Right atrium auricular region (tissue), 2 donors: ENCODE data around the gene IL36A. TPM values are rescaled to one million over a fixed set of nuclear protein-coding genes. Genes with fewer than 3 reads are reported as not detected.

Experiments used
- DNase-seq: peaks from one replicate; pipeline ENCODE4 v3.0.0-alpha.2; 2019; ENCODE audit warnings: low spot score
- H3K27ac ChIP-seq, 2 donors: fragments of 200-600 bp; sonication (generic); 1 replicate in 1 of 2; 2 replicates in 1 of 2; pipeline ENCODE4 v1.5.1; 2016 to 2019
- H3K27me3 ChIP-seq, 2 donors: fragments of 200-600 bp; sonication (generic); one replicate each; pipeline versions ENCODE4 v1.5.1 to v1.6.0; 2017 to 2019
- H3K36me3 ChIP-seq: fragments of 200-600 bp; sonication (generic); one replicate; pipeline ENCODE4 v1.5.1; 2016
- H3K4me1 ChIP-seq, 2 donors: fragments of 200-600 bp; sonication (generic); one replicate each; pipeline versions ENCODE4 v1.5.1 to v1.6.0; 2017 to 2019
- H3K4me3 ChIP-seq, 2 donors: fragments of 200-600 bp; sonication (generic); 1 replicate in 1 of 2; 2 replicates in 1 of 2; pipeline ENCODE4 v1.5.1; 2017 to 2019; ENCODE audit warnings: mild to moderate bottlenecking in 1 of 2, moderate library complexity in 1 of 2
- H3K9me3 ChIP-seq, 2 donors: fragments of 200-600 bp; sonication (generic); one replicate each; pipeline ENCODE4 v1.5.1; 2019
- total RNA-seq, 2 donors: library from RNA; depleted of rRNA; stranded (reverse); fragments of >200 nt; gene quantifications; one replicate each; pipeline ENCODE4 v1.1.0, GENCODE V29; 2016
- TF ChIP-seq, protein P1 (sequence below), 2 donors: fragments of 200-600 bp; sonication (generic); IDR thresholded peaks; one replicate each; pipeline ENCODE4 v1.5.1; 2019; ENCODE audit warnings: antibody characterized with exemption in 2 of 2

The IL36A gene
- total RNA-seq, 2 donors from 2014 or later, result not detected

DNA sequence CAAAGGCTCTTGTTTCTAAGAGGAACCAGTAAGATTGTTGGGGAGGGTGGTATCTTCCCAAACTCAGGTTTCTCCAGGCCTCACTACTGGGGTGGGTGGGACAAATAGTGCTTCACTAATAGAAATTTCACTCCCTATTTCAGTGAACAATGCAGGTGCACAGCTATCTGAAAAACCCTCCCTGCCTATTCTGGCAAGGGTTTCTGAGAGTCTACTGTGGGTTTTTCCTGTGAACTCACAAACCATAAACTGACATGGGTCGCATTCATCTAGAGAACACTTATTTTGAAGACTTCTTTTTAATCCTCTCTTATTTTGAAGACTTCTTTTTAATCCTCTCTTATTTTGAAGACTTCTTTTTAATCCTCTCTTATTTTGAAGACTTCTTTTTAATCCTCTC is 4.4 kb downstream of the IL36A start:
- TF ChIP-seq, protein P1, sequence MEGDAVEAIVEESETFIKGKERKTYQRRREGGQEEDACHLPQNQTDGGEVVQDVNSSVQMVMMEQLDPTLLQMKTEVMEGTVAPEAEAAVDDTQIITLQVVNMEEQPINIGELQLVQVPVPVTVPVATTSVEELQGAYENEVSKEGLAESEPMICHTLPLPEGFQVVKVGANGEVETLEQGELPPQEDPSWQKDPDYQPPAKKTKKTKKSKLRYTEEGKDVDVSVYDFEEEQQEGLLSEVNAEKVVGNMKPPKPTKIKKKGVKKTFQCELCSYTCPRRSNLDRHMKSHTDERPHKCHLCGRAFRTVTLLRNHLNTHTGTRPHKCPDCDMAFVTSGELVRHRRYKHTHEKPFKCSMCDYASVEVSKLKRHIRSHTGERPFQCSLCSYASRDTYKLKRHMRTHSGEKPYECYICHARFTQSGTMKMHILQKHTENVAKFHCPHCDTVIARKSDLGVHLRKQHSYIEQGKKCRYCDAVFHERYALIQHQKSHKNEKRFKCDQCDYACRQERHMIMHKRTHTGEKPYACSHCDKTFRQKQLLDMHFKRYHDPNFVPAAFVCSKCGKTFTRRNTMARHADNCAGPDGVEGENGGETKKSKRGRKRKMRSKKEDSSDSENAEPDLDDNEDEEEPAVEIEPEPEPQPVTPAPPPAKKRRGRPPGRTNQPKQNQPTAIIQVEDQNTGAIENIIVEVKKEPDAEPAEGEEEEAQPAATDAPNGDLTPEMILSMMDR (IDR thresholded peaks at IDR 0.05), result no peak
- Histone ChIP-seq H3K4me1 (no peaks in the 10 kb centered on the region), H3K9me3 (no peaks in the 10 kb centered on the region), H3K36me3 (no peaks in the 10 kb centered on the region), H3K27ac (no peak overlapping the region), H3K4me3 (no peak overlapping the region), H3K27me3 (no peaks in the 10 kb centered on the region)
- no peak for DNase-seq

DNA sequence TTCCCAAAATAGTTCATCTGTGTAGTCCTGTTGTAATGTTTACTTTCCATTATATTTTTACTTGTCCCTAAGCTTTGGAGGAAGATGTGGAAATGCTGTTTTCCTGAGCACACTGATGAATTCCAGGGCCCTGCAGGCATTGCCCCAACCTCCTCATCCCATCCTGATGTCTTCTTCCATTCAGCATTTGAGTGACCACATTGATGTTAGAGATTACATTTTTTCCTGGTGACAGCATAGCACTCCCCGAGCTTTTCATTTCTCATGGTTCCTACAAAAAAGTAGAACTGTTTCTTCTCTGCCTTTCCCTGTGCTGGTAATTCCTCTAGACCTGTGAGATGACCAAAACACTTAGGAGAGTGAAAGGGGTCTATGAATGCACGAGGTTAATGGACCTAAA is 4.8 kb downstream of the IL36A start:
- DNase-seq, result no peak
- Histone ChIP-seq H3K4me3 (no peak overlapping the region), H3K36me3 (no peaks in the 10 kb centered on the region), H3K4me1 (no peaks in the 10 kb centered on the region), H3K9me3 (no peaks in the 10 kb centered on the region), H3K27me3 (no peaks in the 10 kb centered on the region), H3K27ac (no peak overlapping the region)
- TF ChIP-seq, protein P1 (IDR thresholded peaks at IDR 0.05), result no peak

DNA sequence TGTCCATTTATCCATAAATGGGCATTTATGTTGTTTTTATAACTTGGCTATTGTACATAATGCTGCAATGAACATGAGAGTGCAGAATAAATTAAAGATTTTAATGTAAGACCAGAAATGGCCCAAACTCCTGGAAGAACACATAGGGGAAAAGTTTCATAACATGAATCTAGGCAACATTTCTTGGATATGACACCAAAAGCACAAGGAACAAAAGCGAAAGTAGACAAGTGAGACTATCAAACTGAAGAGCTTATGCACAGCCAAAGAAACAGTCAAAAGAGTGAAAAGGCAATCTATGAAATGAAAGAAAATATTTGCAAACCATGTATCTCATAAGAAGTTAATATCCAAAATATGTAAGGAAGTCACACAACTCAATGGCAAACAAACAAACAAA is 5.8 kb downstream of the IL36A start:
- TF ChIP-seq, protein P1 (IDR thresholded peaks at IDR 0.05), result no peak
- Histone ChIP-seq H3K9me3 (no peaks in the 10 kb centered on the region), H3K4me3 (no peak overlapping the region), H3K4me1 (no peaks in the 10 kb centered on the region), H3K27me3 (no peaks in the 10 kb centered on the region), H3K27ac (no peak overlapping the region), H3K36me3 (no peaks in the 10 kb centered on the region)
- DNase-seq, result no peak

DNA sequence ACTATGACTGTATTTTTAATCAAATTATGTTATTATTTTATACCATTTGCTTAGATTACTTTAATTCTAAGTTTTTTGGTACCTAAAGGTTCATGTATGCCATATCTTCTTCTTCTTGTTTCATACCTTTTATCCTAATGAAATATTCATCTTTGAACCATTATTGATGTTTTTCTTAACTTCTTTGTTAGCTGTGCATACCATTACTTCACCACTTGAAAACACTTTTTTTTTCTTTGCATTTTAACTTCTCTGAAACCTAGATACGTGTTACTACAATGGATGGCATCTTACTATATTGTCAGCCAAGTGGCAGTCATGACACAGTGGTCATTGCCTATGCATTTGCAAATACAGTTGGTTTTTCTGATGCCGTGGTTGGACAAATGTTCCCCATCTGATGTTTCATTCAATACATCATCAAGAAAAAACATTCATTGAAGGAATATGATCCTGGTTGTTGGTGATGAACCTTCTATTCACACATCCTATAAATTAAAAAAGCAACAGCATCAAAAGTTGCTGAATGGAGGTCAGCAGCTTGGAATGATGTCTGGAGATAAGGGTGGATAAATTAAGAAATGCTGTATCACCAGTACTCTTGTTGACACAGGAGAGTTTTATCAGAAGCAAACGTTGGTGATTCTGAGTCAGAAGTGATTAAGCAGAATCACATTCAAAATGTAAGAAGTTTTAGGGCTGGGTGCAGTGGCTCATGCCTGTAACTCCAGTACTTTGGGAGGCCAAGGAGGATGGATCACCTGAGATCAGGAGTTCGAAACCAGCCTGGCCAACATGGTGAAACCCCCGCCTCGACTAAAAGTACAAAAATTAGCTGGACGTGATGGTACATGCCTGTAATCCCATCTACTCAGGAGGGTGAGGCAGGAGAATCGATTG is 7.4 kb downstream of the IL36A start:
- no peak overlapping the region for H3K27ac ChIP-seq
- no peaks in the 10 kb centered on the region for H3K36me3 ChIP-seq
- H3K4me1 ChIP-seq, result no peaks in the 10 kb centered on the region
- H3K27me3 ChIP-seq, result no peaks in the 10 kb centered on the region
- H3K4me3 ChIP-seq, result no peak overlapping the region
- DNase-seq, result no peak
- no peaks in the 10 kb centered on the region for H3K9me3 ChIP-seq
- TF ChIP-seq, protein P1 (IDR thresholded peaks at IDR 0.05), result no peak

DNA sequence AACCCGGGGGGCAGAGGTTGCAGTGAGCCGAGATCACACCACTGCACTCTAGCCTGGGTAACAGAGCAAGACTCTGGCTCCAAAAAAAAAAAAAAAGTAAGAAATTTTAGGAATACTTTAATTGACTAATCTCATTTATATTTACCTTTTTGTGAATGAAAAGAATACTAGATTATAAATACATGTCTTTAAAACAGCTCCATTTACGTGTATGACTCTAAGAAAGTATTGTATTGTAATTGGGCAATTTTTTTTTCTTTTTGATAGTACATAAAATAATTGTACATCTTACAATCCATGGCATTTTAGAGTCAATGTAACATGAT is 8.0 kb downstream of the IL36A start:
- H3K36me3 ChIP-seq, result no peaks in the 10 kb centered on the region
- H3K27me3 ChIP-seq, result no peaks in the 10 kb centered on the region
- no peaks in the 10 kb centered on the region for H3K9me3 ChIP-seq
- TF ChIP-seq, protein P1 (IDR thresholded peaks at IDR 0.05), result no peak
- H3K4me3 ChIP-seq, result no peak overlapping the region
- DNase-seq, result no peak
- H3K27ac ChIP-seq, result no peak overlapping the region
- H3K4me1 ChIP-seq, result no peaks in the 10 kb centered on the region

DNA sequence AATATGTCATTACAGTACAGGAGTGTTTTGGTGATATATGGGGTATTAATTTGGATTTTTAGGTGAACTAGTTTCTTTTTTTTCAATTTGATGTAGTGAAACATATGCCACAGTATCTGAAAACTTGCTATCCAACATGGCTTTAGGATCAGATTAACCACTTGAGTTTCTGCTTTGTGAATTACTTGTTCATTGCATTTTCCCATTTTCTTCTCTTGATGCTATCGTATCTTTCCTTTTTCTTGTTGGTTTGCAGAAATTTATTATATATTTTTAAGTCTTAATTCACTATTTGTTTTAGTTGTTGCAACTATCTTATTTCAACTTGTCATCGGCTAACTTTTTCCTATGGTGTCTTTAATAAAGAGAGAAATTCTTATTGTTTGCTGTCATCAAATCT is 8.8 kb downstream of the IL36A start:
- H3K27ac ChIP-seq, result no peak overlapping the region
- no peak for DNase-seq
- no peaks in the 10 kb centered on the region for H3K27me3 ChIP-seq
- H3K9me3 ChIP-seq, result no peaks in the 10 kb centered on the region
- H3K36me3 ChIP-seq, result no peaks in the 10 kb centered on the region
- TF ChIP-seq, protein P1 (IDR thresholded peaks at IDR 0.05), result no peak
- no peak overlapping the region for H3K4me3 ChIP-seq
- H3K4me1 ChIP-seq, result no peaks in the 10 kb centered on the region
